ENCODE measurements around the gene SPSB1.

DNA sequence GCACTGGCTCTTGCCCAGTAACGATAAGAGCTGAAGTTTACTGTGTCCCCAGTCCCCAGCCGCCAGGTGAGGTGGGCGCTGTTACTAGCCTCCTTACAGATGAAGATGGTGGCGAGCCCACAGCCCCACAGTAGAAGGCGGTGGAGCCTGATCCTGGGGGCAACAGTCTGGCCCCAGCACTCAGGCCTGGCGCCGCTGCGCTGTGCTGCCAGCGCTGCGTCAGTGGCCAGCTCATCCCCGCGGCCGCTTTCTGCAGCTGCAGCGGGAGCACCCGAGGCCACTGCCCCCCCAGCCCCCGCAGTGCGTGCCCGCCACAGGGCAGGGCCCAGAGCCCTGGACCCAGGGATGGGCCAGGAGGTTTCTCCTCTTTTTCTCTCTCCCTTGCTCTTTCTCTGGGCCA is 44.8 kb upstream of the SPSB1 start:
- TF ChIP-seq, protein P1, sequence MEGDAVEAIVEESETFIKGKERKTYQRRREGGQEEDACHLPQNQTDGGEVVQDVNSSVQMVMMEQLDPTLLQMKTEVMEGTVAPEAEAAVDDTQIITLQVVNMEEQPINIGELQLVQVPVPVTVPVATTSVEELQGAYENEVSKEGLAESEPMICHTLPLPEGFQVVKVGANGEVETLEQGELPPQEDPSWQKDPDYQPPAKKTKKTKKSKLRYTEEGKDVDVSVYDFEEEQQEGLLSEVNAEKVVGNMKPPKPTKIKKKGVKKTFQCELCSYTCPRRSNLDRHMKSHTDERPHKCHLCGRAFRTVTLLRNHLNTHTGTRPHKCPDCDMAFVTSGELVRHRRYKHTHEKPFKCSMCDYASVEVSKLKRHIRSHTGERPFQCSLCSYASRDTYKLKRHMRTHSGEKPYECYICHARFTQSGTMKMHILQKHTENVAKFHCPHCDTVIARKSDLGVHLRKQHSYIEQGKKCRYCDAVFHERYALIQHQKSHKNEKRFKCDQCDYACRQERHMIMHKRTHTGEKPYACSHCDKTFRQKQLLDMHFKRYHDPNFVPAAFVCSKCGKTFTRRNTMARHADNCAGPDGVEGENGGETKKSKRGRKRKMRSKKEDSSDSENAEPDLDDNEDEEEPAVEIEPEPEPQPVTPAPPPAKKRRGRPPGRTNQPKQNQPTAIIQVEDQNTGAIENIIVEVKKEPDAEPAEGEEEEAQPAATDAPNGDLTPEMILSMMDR (IDR thresholded peaks at IDR 0.05), result no peak
- TF ChIP-seq POLR2A (IDR thresholded peaks at IDR 0.05), result no peak

Measured in Peyer's patch (tissue), 4 donors.